PC-9 (cell line): Measurements from ENCODE around the gene MRPL27. TPM values are rescaled to one million over a fixed set of nuclear protein-coding genes. Genes with fewer than 3 reads are reported as not detected.

Experiments
- BruUV-seq: library from RNA; stranded (reverse); fragments of 400-500 nt; replicated peaks from 2 replicates; lab custom pipeline; 2021; lab: Mats Ljungman, UMichigan
- CTCF ChIA-PET: fragments of 300-600 bp; sonication (Branson Sonifier 250); formaldehyde crosslinking; loops from one replicate; lab custom pipeline; 2022; ENCODE audit warnings: antibody characterized with exemption; lab: Charles Lee
- POLR2A ChIA-PET: fragments of 300-600 bp; sonication (Branson Sonifier 250); formaldehyde crosslinking; loops from one replicate; lab custom pipeline; 2022; ENCODE audit warnings: antibody characterized with exemption; ENCODE audit not compliant: unreplicated experiment; lab: Charles Lee
- DNase-seq, 2 experiments: peaks; one replicate each; pipeline versions ENCODE4 v3.0.0 to v3.0.0-alpha.2; 2015 to 2022; ENCODE audit warnings: mixed read lengths in 1 of 2
- H2AFZ ChIP-seq: fragments of 200-600 bp; sonication (generic); 2 replicates; pipeline ENCODE4 v1.8.1; 2017; ENCODE audit warnings: antibody characterized with exemption
- H3F3A ChIP-seq: fragments of 200-600 bp; sonication (generic); 2 replicates; pipeline ENCODE4 v1.8.1; 2017; ENCODE audit warnings: antibody characterized with exemption, mild to moderate bottlenecking, low read depth; ENCODE audit not compliant: insufficient read depth
- H3K27ac ChIP-seq: fragments of 200-600 bp; sonication (generic); 2 replicates; pipeline ENCODE4 v1.6.1; 2016; ENCODE audit warnings: mixed run types
- H3K27me3 ChIP-seq: fragments of 200-600 bp; sonication (generic); 2 replicates; pipeline ENCODE4 v1.6.1; 2016; ENCODE audit warnings: low read depth, mixed run types; ENCODE audit not compliant: insufficient read depth
- H3K36me3 ChIP-seq: fragments of 200-600 bp; sonication (generic); 2 replicates; pipeline ENCODE4 v1.6.1; 2016; ENCODE audit warnings: low read depth, mixed run types
- H3K4me1 ChIP-seq: fragments of 200-600 bp; sonication (generic); replicated peaks from 2 replicates; pipeline ENCODE4 v1.6.1; 2016; ENCODE audit warnings: mixed run types; ENCODE audit not compliant: insufficient read depth
- H3K4me2 ChIP-seq: fragments of 200-600 bp; sonication (generic); 2 replicates; pipeline ENCODE4 v1.6.1; 2017; ENCODE audit warnings: mixed run types
- H3K4me3 ChIP-seq: fragments of 200-600 bp; sonication (generic); 2 replicates; pipeline ENCODE4 v1.6.1; 2016; ENCODE audit warnings: mixed run types
- H3K79me2 ChIP-seq: fragments of 200-600 bp; sonication (generic); 2 replicates; pipeline ENCODE4 v1.6.1; 2017; ENCODE audit warnings: low read depth, mixed run types
- H3K9me2 ChIP-seq: fragments of 200-600 bp; sonication (generic); 2 replicates; pipeline ENCODE4 v1.8.1; 2017; ENCODE audit warnings: mild to moderate bottlenecking; ENCODE audit not compliant: insufficient read depth
- H3K9me3 ChIP-seq: fragments of 200-600 bp; sonication (generic); 2 replicates; pipeline ENCODE4 v1.8.1; 2016; ENCODE audit warnings: low read depth; ENCODE audit not compliant: insufficient read depth
- H4K20me1 ChIP-seq: fragments of 200-600 bp; sonication (generic); 2 replicates; pipeline ENCODE4 v1.8.1; 2017; ENCODE audit not compliant: insufficient read depth
- EZH2 ChIP-seq: fragments of 200-600 bp; sonication (generic); IDR thresholded peaks from 2 replicates; pipeline ENCODE4 v1.8.0; 2017; ENCODE audit warnings: antibody characterized with exemption, low read depth
- intact Hi-C: fragments of 100-400 bp; cut with micrococcal nuclease; formaldehyde crosslinking; loops from one replicate; pipeline ENCODE4 v1.10.0; 2022; ENCODE audit not compliant: unreplicated experiment
- total RNA-seq: library from RNA; stranded (reverse); gene quantifications from 2 replicates; pipeline ENCODE4 v1.2.3, GENCODE V29; 2021
- TF ChIP-seq, protein P1 (sequence below): fragments of 200-600 bp; sonication (generic); conservative IDR thresholded peaks from 2 replicates; pipeline ENCODE4 v1.6.1; 2017; ENCODE audit warnings: mixed run types, antibody characterized with exemption, mild to moderate bottlenecking, moderate library complexity

MRPL27 gene
- total RNA-seq, 1 experiment from 2014 or later = 48.3 TPM

DNA sequence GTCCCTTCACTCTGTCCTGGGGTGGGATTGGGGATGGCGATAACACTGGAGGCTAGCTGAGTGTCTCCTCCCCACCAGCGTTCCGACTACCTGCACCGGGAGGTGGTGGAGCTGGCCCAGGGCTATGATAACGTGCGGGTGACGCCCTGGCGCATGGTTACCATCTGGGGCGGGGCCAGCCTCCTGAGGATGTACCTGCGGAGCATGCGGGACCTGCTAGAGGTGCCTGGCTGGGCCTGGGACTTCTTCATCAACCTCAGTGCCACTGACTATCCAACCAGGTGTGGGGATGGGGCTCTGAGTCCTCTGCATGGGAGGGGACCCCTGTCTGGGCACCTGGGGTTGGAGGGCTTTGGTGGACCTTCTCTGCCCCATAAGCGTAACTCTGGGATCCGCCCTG is 18.2 kb downstream of the MRPL27 start:
- ChIA-PET POLR2A (no interaction called here), CTCF (no interaction called here)
- Histone ChIP-seq H3K4me2 (no peak overlapping the region), H3K4me3 (no peak overlapping the region), H3K9me2 (no peaks in the 10 kb centered on the region), H3K27me3 (no peaks in the 10 kb centered on the region), H3K4me1 (no peaks in the 10 kb centered on the region), H3F3A (no peaks in the 10 kb centered on the region), H2AFZ (no peak overlapping the region), H4K20me1 (peaks cover 3% of the 10 kb centered on the region; the same call in 1 of the 2 replicates), H3K79me2 (no peaks in the 10 kb centered on the region), H3K36me3 (0 out of 2 replicates have a peak, but pooled peaks cover 7% of the 10 kb centered on the region), H3K27ac (no peak overlapping the region), H3K9me3 (no peaks in the 10 kb centered on the region)
- no TSS peak for BruUV-seq
- no peak for DNase-seq
- intact Hi-C loops = no loop called here
- no peak for TF ChIP-seq EZH2
- TF ChIP-seq, protein P1, sequence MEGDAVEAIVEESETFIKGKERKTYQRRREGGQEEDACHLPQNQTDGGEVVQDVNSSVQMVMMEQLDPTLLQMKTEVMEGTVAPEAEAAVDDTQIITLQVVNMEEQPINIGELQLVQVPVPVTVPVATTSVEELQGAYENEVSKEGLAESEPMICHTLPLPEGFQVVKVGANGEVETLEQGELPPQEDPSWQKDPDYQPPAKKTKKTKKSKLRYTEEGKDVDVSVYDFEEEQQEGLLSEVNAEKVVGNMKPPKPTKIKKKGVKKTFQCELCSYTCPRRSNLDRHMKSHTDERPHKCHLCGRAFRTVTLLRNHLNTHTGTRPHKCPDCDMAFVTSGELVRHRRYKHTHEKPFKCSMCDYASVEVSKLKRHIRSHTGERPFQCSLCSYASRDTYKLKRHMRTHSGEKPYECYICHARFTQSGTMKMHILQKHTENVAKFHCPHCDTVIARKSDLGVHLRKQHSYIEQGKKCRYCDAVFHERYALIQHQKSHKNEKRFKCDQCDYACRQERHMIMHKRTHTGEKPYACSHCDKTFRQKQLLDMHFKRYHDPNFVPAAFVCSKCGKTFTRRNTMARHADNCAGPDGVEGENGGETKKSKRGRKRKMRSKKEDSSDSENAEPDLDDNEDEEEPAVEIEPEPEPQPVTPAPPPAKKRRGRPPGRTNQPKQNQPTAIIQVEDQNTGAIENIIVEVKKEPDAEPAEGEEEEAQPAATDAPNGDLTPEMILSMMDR = no peak

- no peak overlapping the region for H2AFZ ChIP-seq
- no peaks in the 10 kb centered on the region for H3F3A ChIP-seq
- TF ChIP-seq, protein P1 = no peak
- H3K4me3 ChIP-seq = no peak overlapping the region
- no peaks in the 10 kb centered on the region for H3K27me3 ChIP-seq
- CTCF ChIA-PET = no interaction called here
- no peaks in the 10 kb centered on the region for H3K79me2 ChIP-seq
- H3K27ac ChIP-seq = no peak overlapping the region
- no peak overlapping the region for H3K4me2 ChIP-seq
- no peaks in the 10 kb centered on the region for H3K9me3 ChIP-seq
- intact Hi-C loops = no loop called here
- no peaks in the 10 kb centered on the region for H3K4me1 ChIP-seq
- no peaks in the 10 kb centered on the region for H3K9me2 ChIP-seq
- no peak for DNase-seq
- peaks cover 3% of the 10 kb centered on the region; the same call in 1 of the 2 replicates for H4K20me1 ChIP-seq
- BruUV-seq = no TSS peak
- POLR2A ChIA-PET = no interaction called here
- 0 out of 2 replicates have a peak, but pooled peaks cover 7% of the 10 kb centered on the region for H3K36me3 ChIP-seq
Observed at GRCh38 chr17:50354198-50354597, 18.8 kb downstream of the MRPL27 start.

GRCh38 chr17:50353600-50354195 is 19.3 kb downstream of the MRPL27 start:
- H3K9me2 ChIP-seq = no peaks in the 10 kb centered on the region
- DNase-seq = no peak
- H4K20me1 ChIP-seq = peaks cover 3% of the 10 kb centered on the region; the same call in 1 of the 2 replicates
- H3K36me3 ChIP-seq = 0 out of 2 replicates have a peak, but pooled peaks cover 7% of the 10 kb centered on the region
- H3K4me1 ChIP-seq = no peaks in the 10 kb centered on the region
- H3F3A ChIP-seq = no peaks in the 10 kb centered on the region
- intact Hi-C loops = no loop called here
- H2AFZ ChIP-seq = no peak overlapping the region
- no peak overlapping the region for H3K4me2 ChIP-seq
- H3K27ac ChIP-seq = no peak overlapping the region
- no peaks in the 10 kb centered on the region for H3K79me2 ChIP-seq
- ChIA-PET POLR2A (no interaction called here), CTCF (no interaction called here)
- H3K9me3 ChIP-seq = no peaks in the 10 kb centered on the region
- no peaks in the 10 kb centered on the region for H3K27me3 ChIP-seq
- no peak overlapping the region for H3K4me3 ChIP-seq
- BruUV-seq = no TSS peak
- TF ChIP-seq EZH2 = no peak
- TF ChIP-seq, protein P1 = no peak
